ENCODE data around the gene FBXL13.
A peak's percentile ranks its signal among the peaks of the same experiment; 100 is the strongest.
"Not testable (repeated sequence)": the region's sequence is repeated elsewhere in the genome, so short reads cannot be mapped to it uniquely, and the experiment has no call there.

FBXL13 gene

GRCh38 chr7:103031024-103031423, 43.6 kb downstream of the FBXL13 start:
- no peak for DNase-seq (ENCODE audit: low read depth in 2 of 3, low spot score in 1 of 3)

GRCh38 chr7:103025341-103025740, 49.3 kb downstream of the FBXL13 start:
- no peak for DNase-seq (ENCODE audit: low read depth in 2 of 3, low spot score in 1 of 3)

GRCh38 chr7:103023578-103023977, 51.0 kb downstream of the FBXL13 start:
- not testable (repeated sequence) for DNase-seq (ENCODE audit: low read depth in 2 of 3, low spot score in 1 of 3)

- not testable (repeated sequence) for DNase-seq (ENCODE audit: low read depth in 2 of 3, low spot score in 1 of 3)
These were observed 53.1 kb downstream of the FBXL13 start for GRCh38 chr7:103021490-103021889.

GRCh38 chr7:103020876-103021275, 53.7 kb downstream of the FBXL13 start:
- DNase-seq (ENCODE audit: low read depth in 2 of 3, low spot score in 1 of 3): not testable (repeated sequence)

- DNase-seq (ENCODE audit: low read depth in 2 of 3, low spot score in 1 of 3): not testable (repeated sequence)
These were observed 56.3 kb downstream of the FBXL13 start for GRCh38 chr7:103018295-103018694.

GRCh38 chr7:103011650-103012049, 62.9 kb downstream of the FBXL13 start:
- no peak for DNase-seq (ENCODE audit: low read depth in 2 of 3, low spot score in 1 of 3)

GRCh38 chr7:103010211-103010610, 64.4 kb downstream of the FBXL13 start:
- DNase-seq (ENCODE audit: low read depth in 2 of 3, low spot score in 1 of 3): no peak

- DNase-seq (ENCODE audit: low read depth in 2 of 3, low spot score in 1 of 3): no peak
These were observed 65.0 kb downstream of the FBXL13 start for GRCh38 chr7:103009466-103010185.

- no peak for DNase-seq (ENCODE audit: low read depth in 2 of 3, low spot score in 1 of 3)
These were observed 71.6 kb downstream of the FBXL13 start for GRCh38 chr7:103003004-103003403.

GRCh38 chr7:103001210-103001609, 73.4 kb downstream of the FBXL13 start:
- no peak for DNase-seq (ENCODE audit: low read depth in 2 of 3, low spot score in 1 of 3)

- DNase-seq (ENCODE audit: low read depth in 2 of 3, low spot score in 1 of 3): no peak
These were observed 77.6 kb downstream of the FBXL13 start for GRCh38 chr7:102996957-102997356.

- not testable (repeated sequence) for DNase-seq (ENCODE audit: low read depth in 2 of 3, low spot score in 1 of 3)
These were observed 79.0 kb downstream of the FBXL13 start for GRCh38 chr7:102995609-102996008.

GRCh38 chr7:102994567-102994966, 80.0 kb downstream of the FBXL13 start:
- no peak for DNase-seq (ENCODE audit: low read depth in 2 of 3, low spot score in 1 of 3)

- DNase-seq (ENCODE audit: low read depth in 2 of 3, low spot score in 1 of 3): no peak
These were observed 80.9 kb downstream of the FBXL13 start for GRCh38 chr7:102993718-102994029.

GRCh38 chr7:102992938-102993717, 81.5 kb downstream of the FBXL13 start:
- DNase-seq (ENCODE audit: low read depth in 2 of 3, low spot score in 1 of 3): no peak

- no peak for DNase-seq (ENCODE audit: low read depth in 2 of 3, low spot score in 1 of 3)
These were observed 82.1 kb downstream of the FBXL13 start for GRCh38 chr7:102992509-102992937.

GRCh38 chr7:102991540-102992214, 82.9 kb downstream of the FBXL13 start:
- peak in 1 of 3 donors; percentile 3 for DNase-seq (ENCODE audit: low read depth in 2 of 3, low spot score in 1 of 3)

GRCh38 chr7:102991077-102991539, 83.5 kb downstream of the FBXL13 start:
- DNase-seq (ENCODE audit: low read depth in 2 of 3, low spot score in 1 of 3): no peak

- no peak for DNase-seq (ENCODE audit: low read depth in 2 of 3, low spot score in 1 of 3)
These were observed 84.0 kb downstream of the FBXL13 start for GRCh38 chr7:102990642-102991041.

GRCh38 chr7:102988631-102989560, 85.7 kb downstream of the FBXL13 start:
- no peak for DNase-seq (ENCODE audit: low read depth in 2 of 3, low spot score in 1 of 3)
